Hematopoietic multipotent progenitor cell treated with erythropoietin and hydrocortisone succinate and interleukin-3 and kit ligand, for 8 days (in vitro differentiated cells): ENCODE measurements around the gene SPRED2.
A peak's percentile ranks its signal among the peaks of the same experiment; 100 is the strongest.

Experiments used
- DNase-seq: peaks from one replicate; pipeline ENCODE4 v3.0.0-alpha.2; 2015

The SPRED2 gene

GRCh38 chr2:65363879-65364666, 68.3 kb downstream of the SPRED2 start:
- no peak for DNase-seq

GRCh38 chr2:65361623-65362022, 70.8 kb downstream of the SPRED2 start:
- DNase-seq: no peak

GRCh38 chr2:65360441-65360840, 72.0 kb downstream of the SPRED2 start:
- no peak for DNase-seq

- DNase-seq: no peak
Measured at GRCh38 chr2:65358678-65359400, 73.6 kb downstream of the SPRED2 start.

GRCh38 chr2:65357959-65358294, 74.5 kb downstream of the SPRED2 start:
- DNase-seq: no peak

- DNase-seq: no peak
Measured at GRCh38 chr2:65357095-65357958, 75.1 kb downstream of the SPRED2 start.

- no peak for DNase-seq
Measured at GRCh38 chr2:65355186-65355831, 77.1 kb downstream of the SPRED2 start.

- DNase-seq: no peak
Measured at GRCh38 chr2:65354773-65355172, 77.6 kb downstream of the SPRED2 start.

- DNase-seq: no peak
Measured at GRCh38 chr2:65353927-65354326, 78.5 kb downstream of the SPRED2 start.

- no peak for DNase-seq
Measured at GRCh38 chr2:65353046-65353445, 79.4 kb downstream of the SPRED2 start.

GRCh38 chr2:65351948-65352595, 80.3 kb downstream of the SPRED2 start:
- no peak for DNase-seq

- DNase-seq: no peak
Measured at GRCh38 chr2:65351234-65351947, 81.0 kb downstream of the SPRED2 start.

- DNase-seq: no peak
Measured at GRCh38 chr2:65350651-65351056, 81.7 kb downstream of the SPRED2 start.

GRCh38 chr2:65349863-65350262, 82.5 kb downstream of the SPRED2 start:
- peak; percentile 74 for DNase-seq

GRCh38 chr2:65347913-65348312, 84.5 kb downstream of the SPRED2 start:
- DNase-seq: no peak

GRCh38 chr2:65345631-65346030, 86.8 kb downstream of the SPRED2 start:
- no peak for DNase-seq

GRCh38 chr2:65344689-65345088, 87.7 kb downstream of the SPRED2 start:
- no peak for DNase-seq

- no peak for DNase-seq
Measured at GRCh38 chr2:65344182-65344581, 88.2 kb downstream of the SPRED2 start.

- no peak for DNase-seq
Measured at GRCh38 chr2:65343386-65343785, 89.0 kb downstream of the SPRED2 start.

- no peak for DNase-seq
Measured at GRCh38 chr2:65340898-65341681, 91.3 kb downstream of the SPRED2 start.

- no peak for DNase-seq
Measured at GRCh38 chr2:65339648-65340047, 92.8 kb downstream of the SPRED2 start.
